ENCODE results near the gene SLC18A3.

The SLC18A3 gene

DNA sequence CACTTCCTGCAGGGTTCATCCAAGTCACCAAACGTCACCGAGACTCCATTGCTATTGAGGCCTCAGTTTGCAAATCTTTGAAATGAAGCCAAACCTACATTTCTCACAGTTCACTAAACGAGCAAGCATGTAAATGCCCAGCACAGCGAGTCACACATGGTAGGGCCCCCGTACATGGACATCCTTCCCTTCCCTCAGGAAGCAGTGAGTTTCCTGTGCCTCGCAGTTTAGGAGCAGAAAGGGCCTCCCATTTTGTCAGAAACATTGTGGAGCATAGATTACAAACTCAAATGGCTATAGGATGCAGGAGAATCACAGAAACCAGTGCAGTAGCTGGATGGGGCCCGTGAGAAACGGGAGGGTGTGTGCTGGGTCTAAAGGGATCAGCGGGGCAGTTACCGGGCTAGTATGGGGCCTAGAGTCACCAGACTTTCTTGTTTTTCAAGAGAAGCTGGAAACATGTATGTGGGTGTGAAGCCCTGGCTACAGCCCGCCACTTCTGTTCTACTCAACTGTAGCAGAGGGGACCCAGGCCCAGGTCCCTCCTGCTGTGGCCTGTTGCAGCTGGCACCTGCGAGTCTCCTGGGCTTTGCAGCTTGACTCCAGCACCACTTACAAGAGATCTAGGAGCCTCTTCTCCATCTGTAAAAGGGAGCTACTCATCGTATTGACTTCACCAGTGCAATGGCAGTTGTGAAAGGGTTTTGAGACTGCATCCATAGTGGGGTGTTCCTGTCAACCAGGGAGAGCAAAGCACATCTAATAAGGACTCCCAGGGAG is 14.2 kb upstream of the SLC18A3 start:
- in situ Hi-C loops (cut with MboI; ENCODE audit: low sequenced_read_pairs), result loop anchor here (25.0 kb wide), 1 partner anchor 616 kb away; no protein-coding TSS in a partner anchor

DNA sequence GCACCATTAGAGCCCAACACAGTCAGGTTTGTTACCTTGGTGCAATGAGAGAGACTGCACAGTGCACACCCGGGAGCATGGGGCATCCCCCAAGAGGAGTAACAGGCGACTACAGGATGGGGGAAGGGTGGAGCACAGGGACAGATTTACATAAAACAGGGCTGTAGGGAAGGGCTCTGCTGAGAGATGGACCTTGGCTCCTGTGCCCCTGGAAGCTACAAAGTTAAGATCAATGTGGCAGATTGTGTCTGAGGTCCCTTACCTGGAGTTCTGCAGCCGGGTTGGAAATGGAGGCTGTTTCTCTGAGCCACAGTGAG is 13.7 kb upstream of the SLC18A3 start:
- in situ Hi-C loops (cut with MboI; ENCODE audit: low sequenced_read_pairs), result loop anchor here (25.0 kb wide), 1 partner anchor 616 kb away; no protein-coding TSS in a partner anchor

DNA sequence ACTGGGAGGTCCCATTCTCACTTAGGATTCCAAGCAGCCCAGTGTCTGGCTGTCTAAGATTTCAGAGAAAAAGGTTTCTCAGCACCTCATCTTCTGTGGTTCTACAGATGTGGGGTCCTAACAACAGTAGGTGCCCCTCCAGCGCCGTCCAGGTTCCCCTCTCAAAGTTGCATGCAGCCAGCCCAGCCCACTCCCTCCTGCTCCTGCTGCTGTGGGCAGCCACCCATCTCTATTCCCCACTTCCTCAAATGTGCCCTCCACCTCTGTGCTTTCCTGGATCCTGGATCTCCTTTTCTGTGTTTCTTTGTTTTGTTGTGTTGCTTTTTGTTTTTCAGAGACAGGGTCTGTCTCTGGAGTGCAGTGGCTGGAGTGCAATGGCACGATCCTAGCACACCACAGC is 13.3 kb upstream of the SLC18A3 start:
- in situ Hi-C loops (cut with MboI; ENCODE audit: low sequenced_read_pairs), result loop anchor here (25.0 kb wide), 1 partner anchor 615 kb away; no protein-coding TSS in a partner anchor

DNA sequence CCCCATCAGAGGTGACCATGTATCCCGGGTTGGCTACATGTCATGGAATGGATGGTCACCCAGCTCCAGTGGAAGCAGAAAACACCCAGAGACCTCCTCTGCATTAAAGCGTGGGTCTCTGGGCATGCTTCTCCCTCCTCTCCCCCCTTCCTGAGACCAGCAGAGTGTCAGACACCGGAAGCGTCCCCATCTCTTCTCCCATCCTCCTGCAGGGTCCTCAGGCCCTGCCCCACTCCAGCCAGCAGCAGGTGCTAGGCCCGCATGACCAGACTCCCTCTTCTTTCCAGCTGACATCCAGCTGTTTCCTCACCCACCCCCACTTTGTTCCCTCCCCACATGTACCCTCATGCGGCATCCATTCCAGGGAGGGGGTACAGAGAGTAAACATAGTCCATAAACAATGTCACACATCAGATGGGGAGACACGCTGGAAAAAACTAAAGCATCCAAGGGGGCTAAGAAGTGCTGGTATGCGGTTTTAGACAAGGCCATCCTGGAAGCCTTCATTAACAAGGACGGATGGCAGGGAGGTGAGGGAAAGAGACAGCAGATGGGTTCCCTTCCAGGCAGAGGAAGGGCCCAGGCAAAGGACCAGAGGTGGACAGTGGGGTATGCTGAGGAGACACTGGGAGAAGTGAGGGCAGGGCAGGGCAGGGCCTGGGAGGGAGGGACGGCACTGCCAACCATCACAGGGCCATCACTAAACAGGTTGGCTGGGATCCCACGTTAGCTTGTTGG is 12.5 kb upstream of the SLC18A3 start:
- in situ Hi-C loops (cut with MboI; ENCODE audit: low sequenced_read_pairs), result loop anchor here (25.0 kb wide), 1 partner anchor 615 kb away; no protein-coding TSS in a partner anchor

DNA sequence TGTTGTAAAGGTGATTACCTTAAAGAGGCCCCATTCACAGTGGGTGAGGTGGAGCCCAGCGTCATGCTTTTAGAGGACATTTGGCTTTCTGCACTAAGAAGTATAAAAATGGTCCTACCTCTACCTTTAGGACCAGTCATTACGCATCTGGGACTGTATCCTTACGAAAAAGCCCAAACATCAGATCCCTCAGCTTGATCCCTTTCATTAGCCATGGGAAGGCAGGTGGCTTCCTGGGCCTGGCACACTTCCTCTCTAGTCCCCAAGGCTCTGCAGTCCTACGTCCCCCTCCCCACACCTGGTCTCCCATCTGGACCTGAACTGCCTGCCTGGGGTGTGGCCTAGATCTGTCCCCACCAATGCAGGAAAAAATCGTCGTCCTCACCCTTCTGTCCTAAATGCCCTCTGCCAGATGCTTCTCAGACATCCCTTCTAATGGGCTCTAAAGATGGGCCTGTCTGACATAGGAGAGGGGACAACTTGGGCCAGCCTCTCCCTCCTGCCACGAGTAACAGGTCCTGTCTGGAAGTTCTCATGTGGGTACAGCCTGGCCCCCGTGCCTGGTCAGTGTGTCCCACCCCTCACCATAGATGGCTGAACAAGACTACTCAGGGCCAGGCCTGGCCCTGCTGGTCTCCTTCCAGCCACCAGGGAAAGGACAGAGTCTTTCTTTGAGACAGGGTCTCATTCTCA is 11.8 kb upstream of the SLC18A3 start:
- in situ Hi-C loops (cut with MboI; ENCODE audit: low sequenced_read_pairs), result loop anchor here (25.0 kb wide), 1 partner anchor 614 kb away; no protein-coding TSS in a partner anchor

DNA sequence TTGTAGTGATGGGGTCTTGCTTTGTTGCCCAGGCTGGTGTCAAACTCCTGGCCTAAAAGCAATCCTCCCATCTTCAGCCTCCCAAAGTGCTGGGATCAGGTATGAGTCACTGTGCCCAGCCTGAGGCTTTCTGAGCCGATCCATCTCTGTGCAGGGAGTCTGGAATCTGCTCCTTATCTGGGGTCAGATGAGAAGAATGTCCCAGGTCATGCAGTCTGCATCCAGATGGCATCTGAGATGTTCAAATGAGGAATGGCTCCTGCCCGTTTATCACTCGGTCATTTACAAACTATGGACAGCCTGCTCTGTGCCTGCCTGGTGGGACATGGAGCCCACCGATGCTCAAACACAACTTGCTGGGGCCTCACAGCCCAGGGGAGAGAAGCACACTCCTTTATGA is 11.1 kb upstream of the SLC18A3 start:
- in situ Hi-C loops (cut with MboI; ENCODE audit: low sequenced_read_pairs), result loop anchor here (25.0 kb wide), 1 partner anchor 613 kb away; no protein-coding TSS in a partner anchor

DNA sequence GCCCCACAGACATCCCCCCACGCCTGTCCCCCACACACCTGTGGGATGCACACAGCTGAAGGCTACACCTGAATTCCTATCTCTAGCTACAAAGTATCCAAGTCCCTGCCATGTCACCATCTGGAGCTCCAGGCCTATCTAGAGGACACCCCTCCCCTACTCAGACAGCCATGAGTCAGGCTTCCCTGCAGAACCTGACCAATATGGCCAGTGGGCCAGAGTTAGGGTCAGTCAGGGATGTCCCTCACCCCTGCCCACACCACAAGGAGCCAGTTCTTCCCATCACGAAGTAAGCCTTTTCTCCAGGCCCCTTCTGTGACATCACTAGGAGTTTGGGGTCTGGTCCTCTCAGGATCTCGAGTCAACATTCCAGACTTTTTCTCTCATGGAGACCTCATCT is 10.6 kb upstream of the SLC18A3 start:
- in situ Hi-C loops (cut with MboI; ENCODE audit: low sequenced_read_pairs), result loop anchor here (25.0 kb wide), 1 partner anchor 613 kb away; no protein-coding TSS in a partner anchor

DNA sequence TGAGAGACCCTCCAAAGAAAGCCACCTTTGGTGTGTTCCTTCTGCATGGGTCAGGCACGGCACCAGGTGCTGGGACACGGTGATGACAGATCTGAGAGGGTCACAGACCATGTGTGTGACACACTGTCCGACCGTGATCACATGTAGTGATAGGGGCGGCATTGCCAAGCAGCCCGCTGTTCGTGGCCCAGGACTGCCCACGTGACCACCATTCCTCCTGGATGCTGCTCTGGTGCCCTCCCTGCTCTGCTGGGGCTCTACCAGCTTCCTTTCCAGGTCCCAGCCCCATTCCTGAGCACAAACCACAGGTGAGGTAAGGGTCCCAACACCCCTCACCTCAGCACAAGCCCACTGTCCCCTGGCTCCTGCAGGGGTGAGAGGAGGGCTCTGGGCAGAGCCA is 10.1 kb upstream of the SLC18A3 start:
- in situ Hi-C loops (cut with MboI; ENCODE audit: low sequenced_read_pairs), result no loop called here

DNA sequence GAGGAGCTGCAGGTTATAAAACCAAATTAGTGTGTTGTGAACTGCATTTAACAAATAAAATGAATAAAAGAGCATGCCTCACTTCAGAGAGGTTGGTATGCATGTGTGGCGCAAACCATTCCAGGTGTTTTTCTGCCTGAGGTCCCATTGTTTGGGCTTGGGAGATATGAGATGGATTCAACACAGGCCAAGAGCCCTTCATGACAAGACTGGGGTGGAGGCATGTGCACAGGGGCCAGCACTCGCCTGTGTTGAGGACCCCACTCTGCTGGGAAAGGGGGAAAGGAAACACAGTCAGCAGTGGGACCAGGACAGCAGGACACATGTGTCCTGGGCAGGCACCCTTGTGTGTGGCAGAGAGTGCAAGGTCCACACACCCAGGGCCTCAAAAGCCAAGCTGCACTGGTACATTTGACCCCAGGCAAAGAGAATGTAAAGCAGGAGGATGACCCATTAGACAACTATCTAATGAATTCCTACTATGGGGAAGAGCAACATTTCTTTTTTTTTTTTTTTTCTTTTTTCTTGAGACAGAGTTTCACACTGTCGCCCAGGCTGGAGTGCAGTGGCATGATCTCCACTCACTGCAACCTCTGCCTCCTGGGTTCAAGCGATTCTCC is 9.2 kb upstream of the SLC18A3 start:
- in situ Hi-C loops (cut with MboI; ENCODE audit: low sequenced_read_pairs), result no loop called here

DNA sequence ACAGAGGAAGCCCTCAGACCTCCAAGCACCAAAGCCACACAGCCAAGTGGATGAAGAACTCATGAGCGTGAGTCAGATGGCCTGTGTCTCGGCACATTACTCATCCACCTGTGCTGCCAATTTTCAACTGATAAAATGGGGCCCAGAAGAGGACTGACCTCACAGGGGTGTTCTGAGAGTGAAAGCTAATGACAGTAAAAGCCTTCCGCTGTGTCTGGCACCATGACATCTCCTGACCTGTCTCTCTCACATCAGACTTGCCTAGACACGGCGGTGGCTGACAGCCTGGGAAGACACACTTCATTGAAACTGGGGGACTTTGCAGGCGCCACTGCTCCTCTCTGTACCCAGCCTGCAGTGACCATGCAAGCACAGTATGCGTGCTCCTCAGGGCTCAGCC is 8.3 kb upstream of the SLC18A3 start:
- in situ Hi-C loops (cut with MboI; ENCODE audit: low sequenced_read_pairs), result no loop called here

DNA sequence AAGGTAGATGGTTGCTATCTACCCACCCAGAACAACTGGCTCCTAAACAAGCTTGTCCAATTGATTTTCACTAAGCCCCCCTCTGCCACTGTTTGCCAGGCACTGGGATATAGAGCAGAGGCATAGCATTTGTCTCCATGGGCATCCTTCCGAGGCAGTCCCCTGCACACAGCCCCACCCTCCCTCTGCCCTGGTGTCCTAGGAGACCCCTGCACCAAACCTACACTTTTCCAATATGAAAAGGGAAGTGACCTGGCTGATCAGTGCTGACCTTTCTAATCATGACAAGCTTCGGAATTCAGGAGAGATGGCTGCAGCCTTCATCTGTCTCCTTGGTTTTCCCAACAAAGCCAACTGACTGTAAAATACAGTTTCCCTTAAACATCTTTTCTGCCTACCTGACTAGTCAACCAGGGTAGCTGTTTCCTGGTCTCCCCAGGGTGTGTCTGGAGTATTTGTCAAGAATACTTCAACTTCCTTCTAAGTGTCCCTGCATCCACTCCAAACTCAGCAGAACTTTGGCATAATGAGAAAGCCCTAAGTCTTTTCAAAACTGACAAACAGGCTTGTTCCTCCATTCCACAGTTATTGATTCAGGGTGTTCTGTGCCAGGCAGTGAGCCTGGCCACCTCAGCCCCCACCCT is 7.6 kb upstream of the SLC18A3 start:
- in situ Hi-C loops (cut with MboI; ENCODE audit: low sequenced_read_pairs), result no loop called here

DNA sequence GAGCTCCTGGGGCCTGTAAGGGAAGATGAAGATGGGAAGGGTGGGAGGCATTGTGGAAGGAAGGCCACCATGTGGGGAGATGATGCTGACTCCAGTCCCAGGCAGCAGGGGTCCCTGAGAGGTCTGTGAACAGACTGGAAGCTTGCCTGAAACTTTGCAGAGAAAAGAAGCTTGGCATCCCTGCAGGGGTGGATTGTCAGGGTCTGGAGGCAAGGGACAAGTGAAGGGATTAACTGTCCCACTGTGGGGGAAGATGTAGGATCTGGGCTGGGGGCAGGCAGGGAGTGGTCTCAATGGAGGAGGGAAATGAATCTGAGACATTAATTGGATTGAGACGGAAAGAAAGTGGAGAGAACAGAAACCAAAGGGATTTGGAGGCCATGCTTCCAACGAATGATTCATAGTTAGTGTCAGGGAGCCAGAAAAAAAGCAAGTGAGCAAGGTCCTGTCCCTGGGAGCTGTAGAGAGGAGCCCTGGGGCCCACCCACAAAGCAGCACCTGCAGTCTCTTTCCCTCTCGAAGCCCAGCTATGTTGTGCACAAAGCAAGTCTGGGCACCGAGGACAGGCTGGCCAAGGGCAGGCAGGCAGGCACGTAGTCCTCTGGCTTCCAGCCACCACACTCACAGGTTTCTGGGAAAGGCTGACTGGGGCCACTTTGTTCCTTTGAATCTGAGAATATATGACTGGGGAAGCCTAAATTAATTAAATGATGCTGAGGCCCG is 4.7 kb upstream of the SLC18A3 start:
- in situ Hi-C loops (cut with MboI; ENCODE audit: low sequenced_read_pairs), result no loop called here

DNA sequence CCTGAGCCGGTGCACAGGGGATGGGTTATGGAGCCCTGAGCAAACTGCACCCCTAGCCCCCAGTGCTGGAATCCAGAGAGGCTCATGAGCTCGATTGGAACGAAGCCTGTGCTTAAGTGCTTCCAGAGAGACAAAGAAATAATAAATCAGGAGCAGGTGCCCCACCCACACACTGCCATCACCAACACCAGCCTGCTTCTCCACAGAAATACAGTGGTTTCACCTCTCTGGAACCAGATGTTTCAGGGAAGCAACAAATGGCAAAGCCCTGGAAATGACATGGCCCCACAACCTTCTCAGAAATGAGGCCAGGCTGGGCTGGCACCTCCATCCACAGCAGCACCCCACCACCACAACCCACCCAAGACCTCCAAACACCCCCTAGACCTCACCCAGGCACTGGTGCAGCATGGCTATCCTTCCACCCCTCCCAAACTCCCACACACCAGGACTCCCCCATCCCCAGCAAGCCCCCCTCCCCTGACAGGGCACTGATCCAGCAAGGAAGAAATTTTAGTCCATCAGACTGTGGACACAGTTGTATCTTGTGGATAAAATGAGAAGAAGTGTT is 4.1 kb upstream of the SLC18A3 start:
- in situ Hi-C loops (cut with MboI; ENCODE audit: low sequenced_read_pairs), result no loop called here

DNA sequence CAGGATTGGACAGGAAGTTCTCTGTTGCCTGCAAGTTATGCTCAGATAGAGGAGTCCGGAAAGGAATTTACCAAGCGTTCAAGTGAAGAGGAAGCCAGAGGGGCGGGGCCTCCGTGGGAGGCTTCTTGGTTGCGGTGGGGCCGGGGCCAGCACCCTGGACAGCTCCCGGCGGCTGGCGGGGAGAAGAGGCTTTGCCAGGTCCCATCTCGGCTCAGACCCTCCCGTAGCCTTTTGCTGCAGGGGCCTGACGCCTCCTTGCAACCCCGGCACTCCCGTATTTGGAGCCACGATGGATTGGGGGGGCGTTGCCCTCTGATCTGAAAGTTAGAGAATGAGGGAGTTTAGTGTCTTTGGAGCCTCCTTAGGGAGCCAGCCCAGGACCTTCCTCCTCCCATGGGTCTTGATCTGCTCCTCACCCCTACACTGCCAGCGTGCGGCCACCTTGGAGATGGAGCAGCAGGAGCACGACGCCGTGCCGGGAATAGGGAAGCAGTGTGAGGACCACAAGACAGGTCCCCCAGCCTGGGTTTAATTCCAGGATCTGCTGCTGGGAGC is 3.1 kb upstream of the SLC18A3 start:
- in situ Hi-C loops (cut with MboI; ENCODE audit: low sequenced_read_pairs), result no loop called here

DNA sequence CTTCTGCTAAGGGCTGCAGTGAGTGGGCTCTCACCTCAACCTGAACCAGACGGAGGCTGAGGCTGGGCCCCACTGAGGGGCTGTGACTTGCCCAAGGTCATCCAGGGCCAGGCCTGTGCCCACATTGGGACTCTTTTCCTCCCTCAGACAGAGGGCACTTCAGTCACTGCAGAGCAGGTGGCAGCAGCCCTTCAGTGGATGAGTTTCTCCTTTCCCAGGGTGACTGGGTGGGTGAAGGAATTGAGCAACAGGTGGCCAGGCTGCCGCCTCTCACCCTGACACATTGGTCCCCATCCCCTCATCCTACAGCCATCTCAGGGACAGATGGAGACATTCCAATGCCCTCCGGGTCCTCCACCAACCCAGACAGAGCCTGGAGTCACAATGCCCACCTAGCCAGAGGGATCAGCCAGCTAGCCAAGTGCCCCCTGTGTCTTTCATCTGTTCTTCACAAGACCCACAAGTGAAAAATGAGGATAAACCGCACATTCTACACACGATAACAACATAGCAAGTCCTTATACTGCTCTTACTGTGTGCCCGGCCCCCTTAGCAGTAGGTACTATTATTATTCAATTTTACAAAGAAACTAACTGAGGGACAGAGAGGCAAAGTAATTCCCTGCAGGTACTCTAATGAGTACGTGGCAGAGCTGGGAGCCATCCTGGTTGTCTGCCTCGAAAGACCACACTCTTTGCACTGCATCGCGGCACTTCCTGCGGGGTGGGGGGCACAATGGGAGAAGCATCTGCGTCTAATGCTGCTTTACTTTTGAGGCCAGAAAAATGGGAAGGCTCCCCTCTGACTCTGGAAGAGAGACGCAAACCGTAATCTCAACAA is 1.7 kb upstream of the SLC18A3 start:
- in situ Hi-C loops (cut with MboI; ENCODE audit: low sequenced_read_pairs), result no loop called here

DNA sequence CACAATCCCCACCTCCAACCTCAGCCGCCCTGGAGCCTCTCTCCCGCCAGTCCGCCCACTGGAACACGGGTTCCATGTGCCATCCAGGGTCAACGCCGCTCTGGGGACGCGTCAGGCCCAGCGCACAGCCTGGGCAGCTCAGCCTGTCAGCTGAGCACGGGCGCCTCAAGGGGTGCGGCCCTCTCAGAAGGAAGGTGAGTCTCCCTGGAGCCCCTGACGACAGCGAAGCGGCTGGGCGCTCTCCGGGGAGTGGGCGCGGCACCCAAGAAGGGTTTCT is 1.2 kb upstream of the SLC18A3 start:
- in situ Hi-C loops (cut with MboI; ENCODE audit: low sequenced_read_pairs), result no loop called here

DNA sequence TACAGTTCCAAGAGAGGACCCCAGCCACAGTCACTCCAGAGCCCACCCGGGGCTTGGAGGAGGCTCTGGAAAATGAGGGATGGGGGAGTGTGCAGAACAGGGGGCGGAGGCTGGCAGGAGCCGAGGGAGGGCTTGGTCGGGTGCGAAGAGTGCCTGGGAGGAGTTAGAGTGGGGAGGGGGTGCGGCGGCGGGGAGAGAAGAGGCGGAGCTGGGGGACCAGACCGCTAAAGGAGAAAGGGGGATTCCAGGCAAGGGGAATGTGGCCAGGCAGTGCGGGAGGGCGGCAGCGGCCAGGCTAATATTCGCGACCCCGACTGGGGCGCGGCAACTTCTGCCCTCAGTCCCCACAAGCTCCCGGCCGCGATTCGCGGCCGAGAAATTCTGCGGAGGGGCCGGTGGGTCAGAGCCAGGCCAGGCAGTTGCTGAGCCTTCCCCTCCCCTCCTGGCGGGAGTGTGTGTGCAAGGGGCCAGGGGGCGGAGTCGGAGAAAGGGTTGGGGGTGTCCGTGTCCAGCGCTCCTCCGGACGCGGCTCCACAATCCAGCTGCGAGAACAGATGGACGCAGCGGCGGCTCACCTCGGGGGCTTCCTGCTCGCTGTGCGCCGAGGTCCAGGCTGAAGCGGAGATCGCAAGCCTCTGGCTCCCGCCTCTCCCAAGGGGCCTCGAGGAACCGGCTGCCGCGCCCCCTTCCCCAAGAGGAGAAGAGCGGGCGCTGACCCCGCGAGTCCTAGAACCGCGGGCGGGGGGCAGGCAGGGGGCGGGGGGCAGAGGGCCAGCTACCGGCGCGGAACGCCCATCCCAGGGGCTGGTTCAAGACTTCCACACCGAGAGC is 612 bp upstream of the SLC18A3 start:
- in situ Hi-C loops (cut with MboI; ENCODE audit: low sequenced_read_pairs), result no loop called here

All from HL-60/S4 (cell line).